Measurements from ENCODE around the gene METTL24. TPM values are rescaled to one million over a fixed set of nuclear protein-coding genes. Genes with fewer than 3 reads are reported as not detected.

Gene METTL24
- total and polyA plus RNA-seq, 2 of the 13 experiments (the other 11 are each of a cell fraction or from before 2014, with no cell fraction given): not detected

DNA sequence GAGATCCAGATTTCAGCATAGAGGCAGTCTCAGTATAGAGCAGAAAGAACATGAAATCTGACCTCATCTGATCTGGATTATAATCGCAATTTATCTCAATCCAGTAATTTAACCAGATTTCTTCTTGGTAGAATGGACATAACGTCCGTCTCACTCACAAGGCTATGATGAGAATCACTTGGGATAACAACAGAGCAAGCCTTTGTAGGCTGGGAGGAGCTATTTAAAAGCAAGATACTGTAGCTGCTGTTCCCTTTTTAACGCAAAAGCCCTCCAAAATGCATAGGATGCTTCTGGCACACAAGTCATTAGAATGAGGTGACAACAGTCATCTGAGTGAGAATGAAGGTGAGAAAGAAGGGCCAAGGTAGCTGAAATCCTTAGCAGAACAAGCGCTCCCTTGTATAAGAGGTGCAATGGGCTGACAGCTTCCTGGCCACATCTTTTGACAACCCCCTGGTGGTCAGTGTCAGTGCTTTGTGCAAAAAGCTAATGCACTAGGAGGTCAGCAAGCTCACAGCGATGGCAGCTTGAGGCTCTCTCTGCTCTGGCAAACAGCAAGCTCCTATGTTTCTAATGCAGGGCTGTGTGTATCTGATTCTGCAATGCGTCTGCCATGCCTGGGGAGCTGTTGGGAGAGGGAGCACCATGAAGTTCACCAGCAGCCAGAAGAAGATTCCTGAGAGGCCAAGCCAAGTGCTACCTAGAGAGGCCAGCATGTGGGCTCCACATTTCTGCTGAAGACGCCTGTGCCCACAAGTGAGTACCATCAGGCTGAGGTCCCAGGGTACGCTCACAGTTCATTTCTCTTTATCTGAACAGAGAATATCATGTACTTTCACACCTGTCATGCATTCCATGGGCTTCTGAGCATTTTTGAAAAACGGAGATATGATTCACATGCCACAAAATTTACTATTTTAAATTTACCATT, 16.2 kb downstream of the METTL24 start:
- Histone ChIP-seq H3K9me3 (ENCODE audit: low read length) (no peaks in the 10 kb centered on the region), H3K4me1 (ENCODE audit: insufficient read depth, low read length) (no peaks in the 10 kb centered on the region), H3K27ac (ENCODE audit: extremely low read length, insufficient read depth, low read length) (no peak overlapping the region), H3K9ac (ENCODE audit: insufficient read depth, low read depth, low read length) (no peak overlapping the region), H3K27me3 (ENCODE audit: control insufficient read depth in 1 of 2, insufficient read depth in 2 of 2, low read length in 2 of 2) (no peaks in the 10 kb centered on the region), H3K36me3 (replicated peaks in 1 of 2; ENCODE audit: control insufficient read depth in 1 of 2, insufficient read depth in 2 of 2, low read length in 2 of 2) (no peaks in the 10 kb centered on the region), H3K4me2 (ENCODE audit: low read depth, low read length) (no peak overlapping the region), H3K4me3 (replicated peaks in 1 of 3; ENCODE audit: insufficient read depth in 1 of 3, low read depth in 2 of 3, low read length in 3 of 3) (no peak overlapping the region), H3K79me2 (ENCODE audit: insufficient read depth, low read length) (no peaks in the 10 kb centered on the region), H2AFZ (ENCODE audit: low read length) (no peak overlapping the region), H4K20me1 (ENCODE audit: insufficient read depth, low read length) (no peaks in the 10 kb centered on the region)
- peak; percentile 87 for FAIRE-seq
- ChIA-PET POLR2A (no interaction called here), CTCF (ENCODE audit: low intra/inter-chr PET ratio, low total read pairs) (interaction anchor here (1.4 kb wide), 1 partner anchor 163 kb away, joined by 4 read pairs; no protein-coding TSS in a partner anchor)
- peak; percentile 55 for DNase-seq (ENCODE audit: low spot score)
- WGBS (ENCODE audit: low lambda C conversion rate): 25% methylated on average over 8 of the region's 10 CpGs
- intact Hi-C loops (cut with micrococcal nuclease; ENCODE audit: unreplicated experiment) (loop anchor here (5.0 kb wide), 1 partner anchor 165 kb away; the partner anchor contains the start of gene WASF1), in situ Hi-C loops (cut with HindIII; ENCODE audit: extremely low pct_ligation_motif_present, low pct_unique_long_range_greater_than_20kb) (no loop called here)
- peak; percentile 100 for ATAC-seq
- BruUV-seq (replicated peaks): no TSS peak
- TF ChIP-seq FOXK1 (CRISPR knock-in tag; IDR thresholded peaks at IDR 0.05; ENCODE audit: borderline replicate concordance, low read depth) (no peak), ZNF672 (CRISPR knock-in tag; IDR thresholded peaks at IDR 0.05) (no peak), ZNF138 (CRISPR knock-in tag; IDR thresholded peaks at IDR 0.05; ENCODE audit: low read depth) (no peak), MTA1 (CRISPR knock-in tag; IDR thresholded peaks at IDR 0.05; ENCODE audit: borderline replicate concordance) (no peak), RBM39 (IDR thresholded peaks at IDR 0.05; ENCODE audit: low read depth, low read length, poor library complexity, severe bottlenecking) (no peak), ZNF225 (CRISPR knock-in tag; IDR thresholded peaks at IDR 0.05) (no peak), KAT2B (IDR thresholded peaks at IDR 0.05; ENCODE audit: borderline replicate concordance, low read depth, low read length) (no peak)
- TF ChIP-seq, protein P1, sequence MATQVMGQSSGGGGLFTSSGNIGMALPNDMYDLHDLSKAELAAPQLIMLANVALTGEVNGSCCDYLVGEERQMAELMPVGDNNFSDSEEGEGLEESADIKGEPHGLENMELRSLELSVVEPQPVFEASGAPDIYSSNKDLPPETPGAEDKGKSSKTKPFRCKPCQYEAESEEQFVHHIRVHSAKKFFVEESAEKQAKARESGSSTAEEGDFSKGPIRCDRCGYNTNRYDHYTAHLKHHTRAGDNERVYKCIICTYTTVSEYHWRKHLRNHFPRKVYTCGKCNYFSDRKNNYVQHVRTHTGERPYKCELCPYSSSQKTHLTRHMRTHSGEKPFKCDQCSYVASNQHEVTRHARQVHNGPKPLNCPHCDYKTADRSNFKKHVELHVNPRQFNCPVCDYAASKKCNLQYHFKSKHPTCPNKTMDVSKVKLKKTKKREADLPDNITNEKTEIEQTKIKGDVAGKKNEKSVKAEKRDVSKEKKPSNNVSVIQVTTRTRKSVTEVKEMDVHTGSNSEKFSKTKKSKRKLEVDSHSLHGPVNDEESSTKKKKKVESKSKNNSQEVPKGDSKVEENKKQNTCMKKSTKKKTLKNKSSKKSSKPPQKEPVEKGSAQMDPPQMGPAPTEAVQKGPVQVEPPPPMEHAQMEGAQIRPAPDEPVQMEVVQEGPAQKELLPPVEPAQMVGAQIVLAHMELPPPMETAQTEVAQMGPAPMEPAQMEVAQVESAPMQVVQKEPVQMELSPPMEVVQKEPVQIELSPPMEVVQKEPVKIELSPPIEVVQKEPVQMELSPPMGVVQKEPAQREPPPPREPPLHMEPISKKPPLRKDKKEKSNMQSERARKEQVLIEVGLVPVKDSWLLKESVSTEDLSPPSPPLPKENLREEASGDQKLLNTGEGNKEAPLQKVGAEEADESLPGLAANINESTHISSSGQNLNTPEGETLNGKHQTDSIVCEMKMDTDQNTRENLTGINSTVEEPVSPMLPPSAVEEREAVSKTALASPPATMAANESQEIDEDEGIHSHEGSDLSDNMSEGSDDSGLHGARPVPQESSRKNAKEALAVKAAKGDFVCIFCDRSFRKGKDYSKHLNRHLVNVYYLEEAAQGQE (IDR thresholded peaks at IDR 0.05; ENCODE audit: borderline replicate concordance in 1 of 2, low read depth in 1 of 2, low read length in 2 of 2): no peak
- TF ChIP-seq, protein P2, sequence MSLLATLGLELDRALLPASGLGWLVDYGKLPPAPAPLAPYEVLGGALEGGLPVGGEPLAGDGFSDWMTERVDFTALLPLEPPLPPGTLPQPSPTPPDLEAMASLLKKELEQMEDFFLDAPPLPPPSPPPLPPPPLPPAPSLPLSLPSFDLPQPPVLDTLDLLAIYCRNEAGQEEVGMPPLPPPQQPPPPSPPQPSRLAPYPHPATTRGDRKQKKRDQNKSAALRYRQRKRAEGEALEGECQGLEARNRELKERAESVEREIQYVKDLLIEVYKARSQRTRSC (CRISPR knock-in tag; IDR thresholded peaks at IDR 0.05; ENCODE audit: low read depth): no peak
- TF ChIP-seq, protein P3, sequence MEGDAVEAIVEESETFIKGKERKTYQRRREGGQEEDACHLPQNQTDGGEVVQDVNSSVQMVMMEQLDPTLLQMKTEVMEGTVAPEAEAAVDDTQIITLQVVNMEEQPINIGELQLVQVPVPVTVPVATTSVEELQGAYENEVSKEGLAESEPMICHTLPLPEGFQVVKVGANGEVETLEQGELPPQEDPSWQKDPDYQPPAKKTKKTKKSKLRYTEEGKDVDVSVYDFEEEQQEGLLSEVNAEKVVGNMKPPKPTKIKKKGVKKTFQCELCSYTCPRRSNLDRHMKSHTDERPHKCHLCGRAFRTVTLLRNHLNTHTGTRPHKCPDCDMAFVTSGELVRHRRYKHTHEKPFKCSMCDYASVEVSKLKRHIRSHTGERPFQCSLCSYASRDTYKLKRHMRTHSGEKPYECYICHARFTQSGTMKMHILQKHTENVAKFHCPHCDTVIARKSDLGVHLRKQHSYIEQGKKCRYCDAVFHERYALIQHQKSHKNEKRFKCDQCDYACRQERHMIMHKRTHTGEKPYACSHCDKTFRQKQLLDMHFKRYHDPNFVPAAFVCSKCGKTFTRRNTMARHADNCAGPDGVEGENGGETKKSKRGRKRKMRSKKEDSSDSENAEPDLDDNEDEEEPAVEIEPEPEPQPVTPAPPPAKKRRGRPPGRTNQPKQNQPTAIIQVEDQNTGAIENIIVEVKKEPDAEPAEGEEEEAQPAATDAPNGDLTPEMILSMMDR (CRISPR knock-in tag; IDR thresholded peaks at IDR 0.05): peak; percentile 82
- TF ChIP-seq, protein P4, sequence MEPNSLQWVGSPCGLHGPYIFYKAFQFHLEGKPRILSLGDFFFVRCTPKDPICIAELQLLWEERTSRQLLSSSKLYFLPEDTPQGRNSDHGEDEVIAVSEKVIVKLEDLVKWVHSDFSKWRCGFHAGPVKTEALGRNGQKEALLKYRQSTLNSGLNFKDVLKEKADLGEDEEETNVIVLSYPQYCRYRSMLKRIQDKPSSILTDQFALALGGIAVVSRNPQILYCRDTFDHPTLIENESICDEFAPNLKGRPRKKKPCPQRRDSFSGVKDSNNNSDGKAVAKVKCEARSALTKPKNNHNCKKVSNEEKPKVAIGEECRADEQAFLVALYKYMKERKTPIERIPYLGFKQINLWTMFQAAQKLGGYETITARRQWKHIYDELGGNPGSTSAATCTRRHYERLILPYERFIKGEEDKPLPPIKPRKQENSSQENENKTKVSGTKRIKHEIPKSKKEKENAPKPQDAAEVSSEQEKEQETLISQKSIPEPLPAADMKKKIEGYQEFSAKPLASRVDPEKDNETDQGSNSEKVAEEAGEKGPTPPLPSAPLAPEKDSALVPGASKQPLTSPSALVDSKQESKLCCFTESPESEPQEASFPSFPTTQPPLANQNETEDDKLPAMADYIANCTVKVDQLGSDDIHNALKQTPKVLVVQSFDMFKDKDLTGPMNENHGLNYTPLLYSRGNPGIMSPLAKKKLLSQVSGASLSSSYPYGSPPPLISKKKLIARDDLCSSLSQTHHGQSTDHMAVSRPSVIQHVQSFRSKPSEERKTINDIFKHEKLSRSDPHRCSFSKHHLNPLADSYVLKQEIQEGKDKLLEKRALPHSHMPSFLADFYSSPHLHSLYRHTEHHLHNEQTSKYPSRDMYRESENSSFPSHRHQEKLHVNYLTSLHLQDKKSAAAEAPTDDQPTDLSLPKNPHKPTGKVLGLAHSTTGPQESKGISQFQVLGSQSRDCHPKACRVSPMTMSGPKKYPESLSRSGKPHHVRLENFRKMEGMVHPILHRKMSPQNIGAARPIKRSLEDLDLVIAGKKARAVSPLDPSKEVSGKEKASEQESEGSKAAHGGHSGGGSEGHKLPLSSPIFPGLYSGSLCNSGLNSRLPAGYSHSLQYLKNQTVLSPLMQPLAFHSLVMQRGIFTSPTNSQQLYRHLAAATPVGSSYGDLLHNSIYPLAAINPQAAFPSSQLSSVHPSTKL (CRISPR knock-in tag; IDR thresholded peaks at IDR 0.05): 0 out of 2 replicates have a peak, but pooled peaks have one; percentile 15

Data from HepG2 (cell line).